Activated naive CD4-positive, alpha-beta T cell treated with anti-CD3 and anti-CD28 coated beads, Interleukin-2, amount 50 U/mL, for 72 hours (primary cell): ENCODE data around the gene KRTAP5-5. TPM values are rescaled to one million over a fixed set of nuclear protein-coding genes. Genes with fewer than 3 reads are reported as not detected.

Experiments used
- ATAC-seq, 2 donors: fragments of 150-1000 bp; cut with Tn5 transposase; 2 replicates each; pipeline ENCODE4 v1.10.0; 2021; ENCODE audit warnings: mild to moderate bottlenecking in 2 of 2, moderate library complexity in 2 of 2
- DNase-seq, 2 donors: peaks; one replicate each; pipeline ENCODE4 v3.0.0; 2021 to 2022; ENCODE audit warnings: low spot score in 2 of 2
- H3K27ac Mint-ChIP-seq, 2 donors: one replicate each; pipeline ENCODE4 v1.8.0; 2022; ENCODE audit warnings: mild to moderate bottlenecking in 2 of 2, mixed read lengths in 2 of 2
- H3K36me3 Mint-ChIP-seq, 2 donors: one replicate each; pipeline ENCODE4 v1.8.0; 2022; ENCODE audit warnings: mixed read lengths in 2 of 2
- H3K9me3 Mint-ChIP-seq, 2 donors: one replicate each; pipeline ENCODE4 v1.8.0; 2022; ENCODE audit warnings: mixed read lengths in 2 of 2
- total RNA-seq, 2 donors: library from RNA; stranded (reverse); gene quantifications; one replicate each; pipeline ENCODE4 v1.2.3, GENCODE V29; 2022

Gene KRTAP5-5
- total RNA-seq, 2 donors from 2014 or later: not detected

DNA sequence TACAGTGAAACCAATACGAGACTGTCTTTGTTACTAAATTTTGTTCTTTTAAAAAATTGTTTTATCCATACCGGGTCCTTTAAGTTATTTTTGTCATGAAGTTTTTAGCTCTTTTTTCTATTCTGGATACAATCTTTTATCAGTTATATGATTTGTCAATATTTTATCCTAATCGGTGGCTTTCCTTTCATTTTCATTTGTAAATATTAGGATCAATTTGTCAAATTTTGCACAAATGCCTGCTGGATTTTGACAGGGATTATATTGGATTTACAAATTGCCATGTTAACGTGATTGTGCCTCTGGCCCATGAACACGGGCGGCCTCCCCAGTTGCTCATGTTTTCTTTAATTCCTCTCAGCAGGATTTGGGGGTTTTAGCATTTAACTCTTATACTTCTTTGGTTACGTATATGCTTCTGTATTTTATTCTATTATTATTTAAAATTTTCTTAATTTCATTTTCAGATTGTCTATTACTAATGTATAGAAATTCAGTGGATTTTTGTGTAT, 46.7 kb downstream of the KRTAP5-5 start:
- Mint-ChIP-seq H3K36me3 (no peaks in the 10 kb centered on the region), H3K9me3 (no peaks in the 10 kb centered on the region), H3K27ac (no peak overlapping the region)
- DNase-seq: no peak
- ATAC-seq: no peak

DNA sequence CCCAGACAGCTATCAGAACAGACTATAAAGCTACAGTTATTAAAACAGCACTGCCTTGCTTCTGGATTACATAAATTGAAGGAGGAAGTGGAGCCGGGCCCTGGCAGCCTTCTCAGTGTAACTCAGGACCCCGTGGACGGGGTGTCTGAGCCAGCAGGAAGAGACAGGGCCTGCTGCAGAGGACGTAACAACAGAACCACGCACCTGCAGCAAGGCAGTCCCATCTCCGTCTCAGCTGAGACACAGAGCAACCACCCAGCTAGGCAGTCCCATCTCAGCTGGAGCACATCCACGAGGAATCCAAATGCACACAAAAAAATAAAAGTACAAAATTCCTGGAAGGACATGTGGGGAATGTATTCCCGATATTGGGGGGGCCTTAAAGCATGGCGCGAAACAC, 50.3 kb downstream of the KRTAP5-5 start:
- DNase-seq: no peak
- H3K27ac Mint-ChIP-seq: no peak overlapping the region
- no peak for ATAC-seq
- H3K9me3 Mint-ChIP-seq: no peaks in the 10 kb centered on the region
- H3K36me3 Mint-ChIP-seq: no peaks in the 10 kb centered on the region

Other genes with a start within 250 kb of the KRTAP5-5 start
- 1 to 10 TPM in 1 of 2 donors, under 1 TPM in 1; 0.45 to 1.3 TPM for gene BRSK2, start 239.8 kb upstream of the KRTAP5-5 start, total RNA-seq
- 10 to 100 TPM; 17.7 to 23.2 TPM for gene MOB2, start 143.0 kb upstream of the KRTAP5-5 start, total RNA-seq
- gene DUSP8, start 57.5 kb upstream of the KRTAP5-5 start, total RNA-seq: 1 to 10 TPM; 1.1 TPM
- not detected for gene KRTAP5-1, start 44.5 kb upstream of the KRTAP5-5 start, total RNA-seq
- not detected for gene KRTAP5-2, start 31.5 kb upstream of the KRTAP5-5 start, total RNA-seq
- gene KRTAP5-3, start 21.3 kb upstream of the KRTAP5-5 start, total RNA-seq: not detected
- gene KRTAP5-4, start 7.6 kb upstream of the KRTAP5-5 start, total RNA-seq: not detected
- not detected for gene KRTAP5-6, start 67.4 kb downstream of the KRTAP5-5 start, total RNA-seq
- gene IFITM10, start 120.8 kb downstream of the KRTAP5-5 start, total RNA-seq: 1 to 10 TPM; 1.2 to 1.8 TPM
- 10 to 100 TPM; 47.2 to 55.7 TPM for gene CTSD, start 134.2 kb downstream of the KRTAP5-5 start, total RNA-seq
- not detected for gene SYT8, start 205.2 kb downstream of the KRTAP5-5 start, total RNA-seq
- gene TNNI2, start 209.2 kb downstream of the KRTAP5-5 start, total RNA-seq: not detected
- 100 to 1,000 TPM; 102 to 263 TPM for gene LSP1, start 223.3 kb downstream of the KRTAP5-5 start, total RNA-seq